Activated CD4-positive, alpha-beta T cell treated with anti-CD3 and anti-CD28 coated beads for 36 hours (primary cell): ENCODE measurements around the gene ENAH. TPM values are rescaled to one million over a fixed set of nuclear protein-coding genes. Genes with fewer than 3 reads are reported as not detected.
"Not testable (repeated sequence)": the region's sequence is repeated elsewhere in the genome, so short reads cannot be mapped to it uniquely, and the experiment has no call there.

Experiments used
- ATAC-seq: fragments of 200-7000 bp; cut with Tn5 transposase; one replicate; pipeline ENCODE4 v1.10.0; 2021; ENCODE audit warnings: mild to moderate bottlenecking, moderate library complexity
- CTCF ChIA-PET: fragments of 350-600 bp; sonication (Branson Sonifier 250); formaldehyde crosslinking; loops from one replicate; lab custom pipeline; 2021; ENCODE audit warnings: antibody characterized with exemption; lab: Charles Lee
- POLR2A ChIA-PET: fragments of 350-600 bp; sonication (Branson Sonifier 250); formaldehyde crosslinking; loops from one replicate; lab custom pipeline; 2021; ENCODE audit warnings: antibody characterized with exemption, inconsistent platforms; lab: Charles Lee
- DNase-seq: peaks from one replicate; pipeline ENCODE4 v3.0.0-alpha.2; 2020
- H3K27ac Mint-ChIP-seq: one replicate; pipeline ENCODE4 v1.8.0; 2021; ENCODE audit warnings: mixed read lengths
- H3K27me3 Mint-ChIP-seq: one replicate; pipeline ENCODE4 v1.8.0; 2021; ENCODE audit warnings: mixed read lengths
- H3K36me3 Mint-ChIP-seq: one replicate; pipeline ENCODE4 v1.8.0; 2021; ENCODE audit warnings: low read depth, mixed read lengths
- H3K4me1 Mint-ChIP-seq: one replicate; pipeline ENCODE4 v1.8.0; 2021; ENCODE audit warnings: mixed read lengths
- H3K4me3 Mint-ChIP-seq: one replicate; pipeline ENCODE4 v1.8.0; 2021; ENCODE audit warnings: mild to moderate bottlenecking, moderate library complexity, mixed read lengths
- H3K9me3 Mint-ChIP-seq: one replicate; pipeline ENCODE4 v1.8.0; 2021; ENCODE audit warnings: low read depth, mixed read lengths
- intact Hi-C, 2 experiments: fragments of 100-400 bp; cut with DNase I in 1 of 2; cut with micrococcal nuclease in 1 of 2; formaldehyde crosslinking; loops; one replicate each; pipeline versions ENCODE4 v1.14.2 to v1.15.1; 2022 to 2024; cut with DNase I, micrococcal nuclease
- total RNA-seq, 2 experiments: library from RNA; stranded (reverse); gene quantifications; one replicate each; pipeline ENCODE4 v1.2.3, GENCODE V29; 2021

ENAH gene
- total RNA-seq, 2 experiments from 2014 or later: 0.62 to 0.81 TPM

DNA sequence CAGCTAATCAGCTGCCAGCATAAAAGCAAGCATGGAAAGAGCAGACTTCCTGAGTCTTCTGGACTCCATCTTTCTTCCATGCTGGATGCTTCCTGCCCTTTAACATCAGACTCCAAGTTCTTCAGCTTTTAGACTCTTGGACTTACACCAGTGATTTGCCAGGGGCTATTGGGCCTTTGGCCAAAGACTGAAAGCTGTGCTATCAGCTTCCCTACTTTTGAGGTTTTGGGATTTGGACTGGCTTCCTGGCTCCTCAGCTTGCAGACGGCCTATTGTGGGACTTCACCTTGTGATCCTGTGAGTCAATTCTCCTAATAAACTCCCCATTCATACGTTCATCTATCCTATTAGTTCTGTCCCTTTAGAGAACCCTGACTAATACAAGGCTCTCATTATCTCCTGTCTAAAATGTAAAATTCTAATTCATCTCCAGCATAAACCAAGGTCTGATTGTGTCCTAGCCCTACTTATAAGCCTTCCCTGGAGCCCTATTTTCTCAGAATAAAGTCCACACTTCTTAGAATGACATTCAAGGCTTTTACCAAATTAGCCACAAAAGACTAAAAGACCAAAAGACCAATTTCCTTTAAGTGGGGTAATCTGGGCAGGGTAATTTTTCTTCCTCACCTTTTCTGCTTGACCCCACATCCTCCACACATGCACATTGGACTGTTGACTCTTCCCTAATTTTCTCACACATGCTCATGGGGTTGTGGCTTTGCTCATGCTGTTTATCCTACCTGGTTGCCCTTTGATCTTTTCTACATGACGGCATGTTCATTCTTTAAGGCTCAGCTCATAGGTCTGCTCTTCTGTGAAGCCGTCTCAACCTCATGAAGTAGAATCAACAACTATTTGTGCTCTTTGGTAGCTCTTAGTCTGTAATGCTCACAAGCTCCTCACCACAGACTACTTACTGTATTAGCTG lies 18.1 kb upstream of the ENAH start:
- DNase-seq (no peak), ATAC-seq (no peak)
- ChIA-PET POLR2A (interaction anchor here (0.6 kb wide), 1 partner anchor 656 kb away, joined by 4 read pairs; no protein-coding TSS in a partner anchor), CTCF (interaction anchor here (0.5 to 1.0 kb wide), 2 partner anchors 16 to 31 kb away, joined by 3 read pairs; no protein-coding TSS in a partner anchor)
- peaks cover 10% of the 10 kb centered on the region for H3K27me3 Mint-ChIP-seq
- intact Hi-C loops: no loop called here
- no peak overlapping the region for H3K4me3 Mint-ChIP-seq
- no peaks in the 10 kb centered on the region for H3K36me3 Mint-ChIP-seq
- H3K4me1 Mint-ChIP-seq: no peaks in the 10 kb centered on the region
- H3K27ac Mint-ChIP-seq: no peak overlapping the region
- no peaks in the 10 kb centered on the region for H3K9me3 Mint-ChIP-seq

DNA sequence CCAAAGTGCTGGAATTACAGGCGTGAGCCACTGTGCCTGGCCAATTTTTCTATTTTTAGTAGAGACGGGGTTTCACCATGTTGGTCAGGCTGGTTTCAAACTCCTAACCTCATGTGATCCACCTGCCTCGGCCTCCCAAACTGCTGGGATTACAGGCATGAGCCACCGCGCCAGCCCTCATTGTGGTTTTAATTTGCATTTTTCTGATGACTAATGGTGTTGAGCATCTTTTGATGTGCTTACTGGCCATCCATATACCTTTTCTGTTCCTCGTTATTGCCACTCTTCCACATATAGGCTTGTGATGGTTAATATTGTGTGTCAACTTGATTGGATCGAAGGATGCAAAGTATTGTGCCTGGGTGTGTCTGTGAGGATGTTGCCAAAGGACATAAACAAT lies 17.4 kb upstream of the ENAH start:
- Mint-ChIP-seq H3K27me3 (peaks cover 7% of the 10 kb centered on the region), H3K36me3 (no peaks in the 10 kb centered on the region), H3K4me1 (no peaks in the 10 kb centered on the region), H3K9me3 (no peaks in the 10 kb centered on the region), H3K4me3 (no peak overlapping the region), H3K27ac (no peak overlapping the region)
- intact Hi-C loops: no loop called here
- ATAC-seq (no peak), DNase-seq (no peak)
- ChIA-PET CTCF (no interaction called here), POLR2A (interaction anchor here (0.6 kb wide), 1 partner anchor 657 kb away, joined by 4 read pairs; no protein-coding TSS in a partner anchor)

GRCh38 chr1:225668222-225668621 lies 15.3 kb upstream of the ENAH start:
- Mint-ChIP-seq H3K4me1 (no peaks in the 10 kb centered on the region), H3K4me3 (no peak overlapping the region), H3K9me3 (no peaks in the 10 kb centered on the region), H3K27ac (no peak overlapping the region), H3K27me3 (no peaks in the 10 kb centered on the region), H3K36me3 (no peaks in the 10 kb centered on the region)
- no peak for ATAC-seq
- ChIA-PET CTCF (no interaction called here), POLR2A (no interaction called here)
- intact Hi-C loops: no loop called here
- no peak for DNase-seq

DNA sequence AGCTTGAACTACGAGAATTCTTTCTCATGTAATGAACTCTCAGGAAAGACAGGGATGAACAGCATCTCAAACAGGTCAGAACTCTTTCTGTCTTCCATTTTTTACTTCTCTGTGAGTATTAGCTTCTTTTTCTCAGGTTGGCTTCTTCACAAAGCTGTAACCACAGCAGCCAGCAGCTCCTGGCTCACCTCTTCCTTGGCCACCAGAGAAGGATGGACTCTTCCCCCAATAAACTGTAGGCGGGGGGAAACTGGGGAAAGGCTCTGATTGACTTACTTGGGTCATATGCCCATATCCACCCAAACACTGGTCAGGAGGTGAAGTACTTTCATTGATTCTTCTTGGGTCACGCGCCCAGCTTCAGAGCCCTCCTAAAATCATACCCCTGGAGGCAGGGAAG lies 14.4 kb upstream of the ENAH start:
- no peaks in the 10 kb centered on the region for H3K9me3 Mint-ChIP-seq
- no peak overlapping the region for H3K4me3 Mint-ChIP-seq
- DNase-seq (no peak), ATAC-seq (no peak)
- ChIA-PET CTCF (no interaction called here), POLR2A (no interaction called here)
- intact Hi-C loops: no loop called here
- no peaks in the 10 kb centered on the region for H3K36me3 Mint-ChIP-seq
- no peaks in the 10 kb centered on the region for H3K27me3 Mint-ChIP-seq
- no peak overlapping the region for H3K27ac Mint-ChIP-seq
- no peaks in the 10 kb centered on the region for H3K4me1 Mint-ChIP-seq

DNA sequence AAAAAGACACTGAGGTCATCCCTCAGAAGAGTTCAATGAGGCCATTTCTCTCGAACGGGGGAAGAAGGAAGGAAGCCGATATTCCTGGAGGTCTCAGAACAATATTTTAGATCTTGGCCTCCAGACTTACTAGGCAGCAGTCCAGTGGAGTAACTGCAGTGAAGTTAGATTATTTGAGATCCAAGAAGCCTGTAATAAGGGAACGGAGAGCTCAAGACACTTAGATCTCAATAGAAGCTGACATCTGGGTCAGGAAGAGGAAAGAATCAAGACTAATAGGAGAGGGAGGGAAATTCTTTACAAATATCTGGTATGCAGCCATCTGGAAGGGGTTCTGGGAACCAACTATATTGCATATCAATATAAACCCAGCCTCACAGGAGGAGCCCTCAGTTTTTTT lies 13.6 kb upstream of the ENAH start:
- no peak overlapping the region for H3K4me3 Mint-ChIP-seq
- POLR2A ChIA-PET: no interaction called here
- CTCF ChIA-PET: interaction anchor here (0.5 kb wide), 1 partner anchor 34 kb away, joined by 3 read pairs; no protein-coding TSS in a partner anchor

DNA sequence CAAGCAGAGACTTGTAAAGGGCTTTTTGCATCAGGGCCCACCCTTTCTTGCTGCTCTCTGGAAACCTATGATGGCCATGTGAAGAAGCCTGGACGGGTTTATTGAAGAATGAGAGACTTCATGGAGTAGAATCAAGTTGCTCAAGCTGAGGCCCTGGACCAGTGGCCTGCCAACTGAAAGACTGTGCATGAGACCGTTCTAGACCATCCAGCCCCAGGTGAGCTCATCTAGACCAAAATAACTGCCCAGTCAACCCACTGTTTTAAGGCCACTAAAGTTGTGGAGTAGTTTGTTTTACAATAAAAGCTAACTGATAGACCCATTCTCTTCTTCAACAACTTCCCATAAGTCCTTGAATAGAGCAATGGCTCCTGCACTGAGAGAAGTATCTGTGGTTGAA lies 11.8 kb upstream of the ENAH start:
- ATAC-seq (no peak), DNase-seq (no peak)
- intact Hi-C loops: no loop called here
- H3K9me3 Mint-ChIP-seq: no peaks in the 10 kb centered on the region
- no peaks in the 10 kb centered on the region for H3K36me3 Mint-ChIP-seq
- H3K27me3 Mint-ChIP-seq: no peaks in the 10 kb centered on the region
- H3K27ac Mint-ChIP-seq: no peak overlapping the region
- CTCF ChIA-PET: interaction anchor here (0.6 to 1.1 kb wide), 3 partner anchors 10 to 266 kb away, joined by 3 to 4 read pairs (median 3); no protein-coding TSS in a partner anchor
- POLR2A ChIA-PET: no interaction called here
- H3K4me1 Mint-ChIP-seq: no peaks in the 10 kb centered on the region
- H3K4me3 Mint-ChIP-seq: no peak overlapping the region

More for the DNA sequence above, 13.6 kb upstream of the ENAH start:
- Mint-ChIP-seq H3K27me3 (no peaks in the 10 kb centered on the region), H3K9me3 (no peaks in the 10 kb centered on the region), H3K27ac (no peak overlapping the region), H3K4me1 (no peaks in the 10 kb centered on the region), H3K36me3 (no peaks in the 10 kb centered on the region)
- DNase-seq: no peak
- intact Hi-C loops: no loop called here
- no peak for ATAC-seq

- Mint-ChIP-seq H3K4me3 (no peak overlapping the region), H3K27ac (no peak overlapping the region), H3K36me3 (no peaks in the 10 kb centered on the region), H3K27me3 (no peaks in the 10 kb centered on the region), H3K4me1 (no peaks in the 10 kb centered on the region), H3K9me3 (no peaks in the 10 kb centered on the region)
- intact Hi-C loops: no loop called here
- POLR2A ChIA-PET: no interaction called here
- ATAC-seq (no peak), DNase-seq (no peak)
- CTCF ChIA-PET: interaction anchor here (0.5 to 1.0 kb wide), 2 partner anchors 108 to 1592 kb away, joined by 3 to 5 read pairs; no protein-coding TSS in a partner anchor
Measured at GRCh38 chr1:225662155-225662554, 9.2 kb upstream of the ENAH start.

GRCh38 chr1:225660544-225660946 lies 7.6 kb upstream of the ENAH start:
- POLR2A ChIA-PET: no interaction called here
- DNase-seq: no peak
- Mint-ChIP-seq H3K27ac (no peak overlapping the region), H3K9me3 (no peaks in the 10 kb centered on the region), H3K4me1 (no peaks in the 10 kb centered on the region), H3K4me3 (no peak overlapping the region), H3K27me3 (no peaks in the 10 kb centered on the region), H3K36me3 (no peaks in the 10 kb centered on the region)
- ATAC-seq: no peak
- CTCF ChIA-PET: interaction anchor here (0.7 to 1.5 kb wide), 3 partner anchors 29 to 186 kb away, joined by 3 to 5 read pairs (median 3); no protein-coding TSS in a partner anchor
- intact Hi-C loops: no loop called here

DNA sequence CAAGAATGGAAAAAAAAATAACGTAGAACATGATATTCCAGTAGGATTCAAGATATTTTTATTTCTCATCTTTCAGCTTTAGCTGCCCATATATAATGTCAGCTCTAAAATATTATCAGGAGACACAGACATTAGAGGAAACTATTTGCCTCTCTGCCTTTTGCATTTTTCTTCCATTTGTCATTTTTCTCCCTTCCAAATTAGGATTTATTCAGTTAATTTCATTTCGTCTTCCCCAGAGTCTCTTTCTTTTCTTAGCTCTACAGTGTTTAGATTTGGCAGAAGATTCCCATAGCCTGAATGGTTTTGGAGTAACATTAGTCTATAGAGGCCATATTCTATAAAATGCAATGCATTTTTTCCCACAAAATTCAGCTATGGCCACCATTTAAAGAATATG lies 5.1 kb upstream of the ENAH start:
- ChIA-PET POLR2A (no interaction called here), CTCF (interaction anchor here (0.6 to 1.3 kb wide), 3 partner anchors 9 to 113 kb away, joined by 3 read pairs; no protein-coding TSS in a partner anchor)
- H3K36me3 Mint-ChIP-seq: no peaks in the 10 kb centered on the region
- no peaks in the 10 kb centered on the region for H3K9me3 Mint-ChIP-seq
- ATAC-seq (no peak), DNase-seq (no peak)
- no peak overlapping the region for H3K27ac Mint-ChIP-seq
- peaks cover 10% of the 10 kb centered on the region for H3K27me3 Mint-ChIP-seq
- H3K4me1 Mint-ChIP-seq: peaks cover 3% of the 10 kb centered on the region
- intact Hi-C loops: loop anchor here (10.0 kb wide), 2 partner anchors 183 to 317 kb away; no protein-coding TSS in a partner anchor
- H3K4me3 Mint-ChIP-seq: no peak overlapping the region

GRCh38 chr1:225657462-225657989 lies 4.6 kb upstream of the ENAH start:
- ChIA-PET POLR2A (no interaction called here), CTCF (interaction anchor here (0.6 to 1.3 kb wide), 2 partner anchors 8 to 114 kb away, joined by 3 read pairs; no protein-coding TSS in a partner anchor)
- DNase-seq (no peak), ATAC-seq (no peak)
- intact Hi-C loops: loop anchor here (10.0 kb wide), 2 partner anchors 183 to 317 kb away; no protein-coding TSS in a partner anchor
- no peak overlapping the region for H3K27ac Mint-ChIP-seq
- no peaks in the 10 kb centered on the region for H3K9me3 Mint-ChIP-seq
- H3K4me3 Mint-ChIP-seq: no peak overlapping the region
- H3K4me1 Mint-ChIP-seq: peaks cover 3% of the 10 kb centered on the region
- peaks cover 10% of the 10 kb centered on the region for H3K27me3 Mint-ChIP-seq
- H3K36me3 Mint-ChIP-seq: no peaks in the 10 kb centered on the region

DNA sequence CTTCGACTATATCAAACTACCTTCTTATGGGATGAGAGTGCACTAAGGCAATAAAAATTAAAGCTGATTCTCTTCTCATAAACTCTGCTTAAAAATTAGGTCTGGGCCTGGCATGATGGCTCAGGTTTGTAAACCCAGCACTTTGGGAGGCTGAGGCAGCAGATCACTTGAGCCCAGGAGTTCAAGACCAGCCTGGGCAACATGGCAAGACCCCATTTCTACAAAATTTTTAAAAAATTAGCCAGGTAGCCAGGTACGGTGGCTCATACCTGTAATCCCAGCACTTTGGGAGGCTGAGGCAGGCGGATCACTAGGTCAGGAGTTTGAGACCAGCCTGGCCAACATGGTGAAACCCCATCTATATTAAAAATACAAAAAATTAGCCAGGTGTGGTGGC lies 3.3 kb upstream of the ENAH start:
- H3K9me3 Mint-ChIP-seq, DNase-seq, H3K4me3 Mint-ChIP-seq, H3K36me3 Mint-ChIP-seq, POLR2A ChIA-PET, H3K27ac Mint-ChIP-seq, ATAC-seq: not testable (repeated sequence)
- peaks cover 12% of the 10 kb centered on the region for H3K4me1 Mint-ChIP-seq
- CTCF ChIA-PET: interaction anchor here (0.7 to 1.7 kb wide), 2 partner anchors 209 to 256 kb away, joined by 3 read pairs; no protein-coding TSS in a partner anchor
- peaks cover 21% of the 10 kb centered on the region for H3K27me3 Mint-ChIP-seq
- intact Hi-C loops: loop anchor here (10.0 kb wide), 2 partner anchors 181 to 319 kb away; no protein-coding TSS in a partner anchor
